OCI-LY1 (cell line): Measurements from ENCODE around the gene DCDC2B.

Experiments
- EZH2 ChIP-seq: fragments of 200-600 bp; sonication (generic), shearing (Covaris generic); IDR thresholded peaks from 2 replicates; pipeline ENCODE4 v1.8.0; 2017; ENCODE audit warnings: borderline replicate concordance, mixed run types, mild to moderate bottlenecking, antibody characterized with exemption, low read length, moderate library complexity, mixed read lengths
- TF ChIP-seq, protein P1 (sequence below): fragments of 200-600 bp; sonication (generic), shearing (Covaris generic); IDR thresholded peaks from 2 replicates; pipeline ENCODE4 v1.5.1; 2017; ENCODE audit warnings: mild to moderate bottlenecking, antibody characterized with exemption, low read length, moderate library complexity, mixed read lengths

DNA sequence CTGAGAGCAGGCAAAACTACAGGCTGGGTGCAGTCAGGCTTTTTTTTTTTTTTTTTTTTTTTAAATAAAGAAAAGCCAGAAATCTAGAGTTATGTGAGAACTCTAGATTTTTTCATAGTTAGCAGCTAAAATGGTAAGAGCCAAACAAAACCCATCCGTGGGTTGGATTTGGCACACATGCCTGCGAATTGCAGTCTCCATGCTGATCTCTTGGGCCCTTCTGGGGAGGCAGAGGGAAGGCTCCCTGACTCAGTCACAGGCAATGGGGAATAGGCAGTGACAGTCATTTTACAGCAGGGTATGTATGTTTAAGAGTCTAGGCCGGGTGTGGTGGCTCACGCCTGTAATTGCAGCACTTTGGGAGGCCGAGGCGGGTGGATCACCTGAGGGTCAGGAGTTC lies 26.8 kb upstream of the DCDC2B start:
- TF ChIP-seq, protein P1, sequence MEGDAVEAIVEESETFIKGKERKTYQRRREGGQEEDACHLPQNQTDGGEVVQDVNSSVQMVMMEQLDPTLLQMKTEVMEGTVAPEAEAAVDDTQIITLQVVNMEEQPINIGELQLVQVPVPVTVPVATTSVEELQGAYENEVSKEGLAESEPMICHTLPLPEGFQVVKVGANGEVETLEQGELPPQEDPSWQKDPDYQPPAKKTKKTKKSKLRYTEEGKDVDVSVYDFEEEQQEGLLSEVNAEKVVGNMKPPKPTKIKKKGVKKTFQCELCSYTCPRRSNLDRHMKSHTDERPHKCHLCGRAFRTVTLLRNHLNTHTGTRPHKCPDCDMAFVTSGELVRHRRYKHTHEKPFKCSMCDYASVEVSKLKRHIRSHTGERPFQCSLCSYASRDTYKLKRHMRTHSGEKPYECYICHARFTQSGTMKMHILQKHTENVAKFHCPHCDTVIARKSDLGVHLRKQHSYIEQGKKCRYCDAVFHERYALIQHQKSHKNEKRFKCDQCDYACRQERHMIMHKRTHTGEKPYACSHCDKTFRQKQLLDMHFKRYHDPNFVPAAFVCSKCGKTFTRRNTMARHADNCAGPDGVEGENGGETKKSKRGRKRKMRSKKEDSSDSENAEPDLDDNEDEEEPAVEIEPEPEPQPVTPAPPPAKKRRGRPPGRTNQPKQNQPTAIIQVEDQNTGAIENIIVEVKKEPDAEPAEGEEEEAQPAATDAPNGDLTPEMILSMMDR, result no peak
- TF ChIP-seq EZH2, result no peak
